ENCODE measurements around the gene PDGFRA. TPM values are rescaled to one million over a fixed set of nuclear protein-coding genes. Genes with fewer than 3 reads are reported as not detected.

The PDGFRA gene
- total and polyA plus RNA-seq, 5 donors, result 15.1 to 76.7 (median 71.8) TPM

DNA sequence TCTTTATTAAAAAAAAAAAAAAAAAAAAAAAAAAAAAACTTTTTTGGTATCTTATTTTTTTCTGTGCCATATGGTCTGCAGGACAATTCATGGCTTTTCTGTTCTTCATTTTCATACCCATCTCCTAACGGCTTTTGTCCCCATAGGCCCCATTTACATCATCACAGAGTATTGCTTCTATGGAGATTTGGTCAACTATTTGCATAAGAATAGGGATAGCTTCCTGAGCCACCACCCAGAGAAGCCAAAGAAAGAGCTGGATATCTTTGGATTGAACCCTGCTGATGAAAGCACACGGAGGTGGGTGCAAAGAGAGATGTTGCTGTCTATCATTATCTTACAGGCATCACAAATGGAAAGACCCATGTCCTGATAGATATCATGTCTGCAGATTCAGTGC, 49.1 kb downstream of the PDGFRA start:
- DNase-seq (no peak), ATAC-seq (no peak)
- H3K9me3 ChIP-seq (ENCODE audit: control insufficient read depth, low read length), result no peaks in the 10 kb centered on the region
- no peak overlapping the region for H3K27ac ChIP-seq (ENCODE audit: low read length)
- peaks cover 6% of the 10 kb centered on the region for H3K4me1 ChIP-seq (ENCODE audit: control insufficient read depth, insufficient read depth, low read length)
- 90% methylated on average over 2 of the region's 2 CpGs for WGBS
- intact Hi-C loops (cut with DNase I), result no loop called here
- no peak overlapping the region for H3K4me3 ChIP-seq (ENCODE audit: low read length)
- H3K27me3 ChIP-seq (ENCODE audit: control insufficient read depth, insufficient read depth), result no peaks in the 10 kb centered on the region

DNA sequence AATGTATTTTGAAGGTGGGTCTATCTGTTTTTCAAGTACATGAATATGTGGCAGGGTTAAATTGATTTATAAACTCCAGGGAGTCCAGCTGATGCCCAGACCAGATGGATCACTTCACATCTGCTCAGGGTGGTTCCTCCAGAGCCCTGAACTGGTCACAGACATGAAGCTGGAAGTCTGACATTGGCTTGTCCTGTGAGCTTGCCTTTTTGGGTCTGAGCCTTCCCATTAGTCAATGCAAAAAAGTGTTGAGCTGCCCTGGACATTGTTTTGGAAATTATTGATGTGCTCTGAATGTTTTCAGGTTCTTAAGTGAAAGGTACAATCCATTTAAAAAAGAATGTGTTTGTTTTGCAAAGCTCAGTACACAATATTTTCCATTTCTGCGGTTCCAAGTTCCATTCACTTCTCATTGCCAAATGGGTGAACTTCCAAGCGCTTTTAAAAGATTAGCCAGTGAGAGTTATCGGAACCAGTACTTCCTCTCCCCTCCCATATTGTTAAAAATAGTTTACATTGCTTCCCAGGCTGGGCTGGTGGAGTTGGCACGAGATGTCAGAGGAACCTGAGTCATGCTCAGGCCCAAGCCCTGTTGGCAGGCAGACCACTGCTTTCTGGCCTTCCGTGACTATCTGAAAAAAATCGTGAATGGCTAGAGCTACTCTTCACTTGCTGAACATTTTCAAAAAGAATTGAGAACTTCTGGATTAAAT, 52.1 kb downstream of the PDGFRA start:
- ATAC-seq, result peak; percentile 96 to 97

DNA sequence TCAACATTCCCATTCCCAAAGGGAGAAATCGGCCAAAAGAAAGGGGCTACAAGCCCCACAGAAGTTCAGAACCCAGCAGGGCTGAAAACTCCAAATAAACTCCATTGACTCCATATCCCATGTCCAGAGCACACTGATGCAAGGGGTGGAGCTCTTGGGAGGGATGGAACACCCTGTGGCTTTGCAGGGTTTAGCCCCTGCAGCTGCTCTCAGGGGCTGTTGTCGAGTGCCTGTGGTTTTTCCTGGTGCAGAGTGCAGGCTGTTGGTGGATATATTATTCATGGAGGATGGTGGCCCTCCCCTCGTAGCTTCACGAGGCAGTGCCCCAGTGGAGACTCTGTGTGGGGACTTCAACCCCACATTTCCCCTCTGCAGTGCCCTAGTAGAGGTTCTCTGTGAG, 53.7 kb downstream of the PDGFRA start:
- Histone ChIP-seq H3K4me3 (ENCODE audit: low read length) (no peak overlapping the region), H3K27ac (ENCODE audit: low read length) (no peak overlapping the region), H3K4me1 (ENCODE audit: control insufficient read depth, insufficient read depth, low read length) (peaks cover 1% of the 10 kb centered on the region), H3K27me3 (ENCODE audit: control insufficient read depth, insufficient read depth) (no peaks in the 10 kb centered on the region), H3K9me3 (ENCODE audit: control insufficient read depth, low read length) (no peaks in the 10 kb centered on the region)
- no peak for ATAC-seq
- 91% methylated on average over 4 of the region's 4 CpGs for WGBS
- intact Hi-C loops (cut with DNase I), result no loop called here
- DNase-seq, result no peak

More for the DNA sequence above, 52.1 kb downstream of the PDGFRA start:
- 7% methylated on average over 6 of the region's 6 CpGs for WGBS
- peak; percentile 90 to 94 (median 91) for DNase-seq
- Histone ChIP-seq H3K27me3 (ENCODE audit: control insufficient read depth, insufficient read depth) (no peaks in the 10 kb centered on the region), H3K4me1 (ENCODE audit: control insufficient read depth, insufficient read depth, low read length) (peaks cover 2% of the 10 kb centered on the region), H3K9me3 (ENCODE audit: control insufficient read depth, low read length) (no peaks in the 10 kb centered on the region), H3K27ac (ENCODE audit: low read length) (peak overlapping the region; percentile 88), H3K4me3 (ENCODE audit: low read length) (no peak overlapping the region)
- intact Hi-C loops (cut with DNase I), result no loop called here

DNA sequence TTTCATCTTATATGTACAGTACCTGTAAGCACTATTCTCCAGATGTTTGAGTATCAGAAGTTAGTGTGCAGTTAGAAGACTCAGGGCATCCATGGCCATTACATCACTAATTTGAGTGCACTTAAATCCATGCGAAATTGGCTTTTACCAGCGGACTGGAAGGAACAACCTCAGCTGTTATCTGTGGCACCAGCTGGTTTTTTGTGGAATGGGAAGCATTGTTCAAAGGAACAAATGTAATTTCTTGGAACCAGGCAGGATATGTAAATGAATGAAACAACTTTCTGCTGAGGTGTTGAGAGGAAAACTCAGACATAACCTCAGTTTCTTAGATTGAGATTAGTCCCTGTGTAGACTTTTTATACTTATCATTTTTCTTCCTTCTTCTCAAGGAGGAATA, 60.2 kb downstream of the PDGFRA start:
- H3K4me1 ChIP-seq (ENCODE audit: control insufficient read depth, insufficient read depth, low read length), result peaks cover 2% of the 10 kb centered on the region
- WGBS, result 77% methylated on average over 2 of the region's 2 CpGs
- no peaks in the 10 kb centered on the region for H3K9me3 ChIP-seq (ENCODE audit: control insufficient read depth, low read length)
- H3K27ac ChIP-seq (ENCODE audit: low read length), result no peak overlapping the region
- DNase-seq (no peak), ATAC-seq (peak in 1 of 2 donors; percentile 30)
- intact Hi-C loops (cut with DNase I), result no loop called here
- H3K27me3 ChIP-seq (ENCODE audit: control insufficient read depth, insufficient read depth), result no peaks in the 10 kb centered on the region
- no peak overlapping the region for H3K4me3 ChIP-seq (ENCODE audit: low read length)

DNA sequence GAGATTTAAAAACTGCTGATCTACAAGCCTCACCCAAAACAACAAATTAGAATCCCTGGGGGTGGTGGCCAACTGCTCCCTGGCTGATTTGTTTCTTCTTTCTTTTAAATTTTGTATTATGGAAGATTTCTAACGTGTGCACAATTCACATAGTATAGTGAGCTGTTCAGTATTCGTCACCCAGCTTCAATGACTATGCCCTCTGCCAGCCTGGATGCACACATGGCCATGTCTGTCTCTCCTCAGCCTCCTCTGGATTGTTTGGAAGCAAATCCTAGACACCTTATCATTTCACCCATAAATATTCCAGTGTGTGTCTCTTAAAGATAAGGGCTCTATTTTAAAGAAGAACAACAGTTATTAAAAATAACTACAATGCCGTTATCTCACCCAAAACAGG, 61.9 kb downstream of the PDGFRA start:
- Histone ChIP-seq H3K4me3 (ENCODE audit: low read length) (no peak overlapping the region), H3K9me3 (ENCODE audit: control insufficient read depth, low read length) (no peaks in the 10 kb centered on the region), H3K27ac (ENCODE audit: low read length) (no peak overlapping the region), H3K27me3 (ENCODE audit: control insufficient read depth, insufficient read depth) (no peaks in the 10 kb centered on the region), H3K4me1 (ENCODE audit: control insufficient read depth, insufficient read depth, low read length) (peaks cover 2% of the 10 kb centered on the region)
- 58% methylated on average over 3 of the region's 3 CpGs for WGBS
- ATAC-seq, result no peak
- intact Hi-C loops (cut with DNase I), result no loop called here
- DNase-seq, result no peak

DNA sequence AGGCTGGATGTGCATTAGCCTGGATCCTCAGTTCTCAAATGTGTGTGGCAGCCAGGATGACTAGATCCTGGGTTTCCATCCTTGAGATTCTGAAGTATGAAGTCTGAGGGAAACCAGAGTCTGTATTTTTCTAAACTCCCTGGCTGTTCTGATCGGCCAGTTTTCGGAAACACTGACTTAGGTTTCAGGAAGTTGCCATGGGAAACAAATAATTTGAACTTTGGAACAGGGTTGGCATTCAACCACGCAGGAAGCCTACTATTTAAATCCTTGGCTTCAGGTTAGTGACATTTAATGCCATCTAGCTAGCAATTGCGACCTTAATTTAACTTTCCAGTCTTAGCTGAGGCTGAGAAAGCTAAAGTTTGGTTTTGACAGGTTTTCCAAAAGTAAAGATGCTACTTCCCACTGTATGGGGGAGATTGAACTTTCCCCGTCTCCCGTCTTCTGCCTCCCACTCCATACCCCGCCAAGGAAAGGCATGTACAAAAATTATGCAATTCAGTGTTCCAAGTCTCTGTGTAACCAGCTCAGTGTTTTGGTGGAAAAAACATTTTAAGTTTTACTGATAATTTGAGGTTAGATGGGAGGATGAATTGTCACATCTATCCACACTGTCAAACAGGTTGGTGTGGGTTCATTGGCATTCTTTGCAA, 67.6 kb downstream of the PDGFRA start:
- Histone ChIP-seq H3K27ac (ENCODE audit: low read length) (no peak overlapping the region), H3K9me3 (ENCODE audit: control insufficient read depth, low read length) (peaks cover 2% of the 10 kb centered on the region), H3K4me1 (ENCODE audit: control insufficient read depth, insufficient read depth, low read length) (peaks cover 2% of the 10 kb centered on the region), H3K27me3 (ENCODE audit: control insufficient read depth, insufficient read depth) (no peaks in the 10 kb centered on the region), H3K4me3 (ENCODE audit: low read length) (no peak overlapping the region)
- ATAC-seq, result peak; percentile 33 to 83
- intact Hi-C loops (cut with DNase I), result no loop called here
- no peak for DNase-seq
- 56% methylated on average over 7 of the region's 7 CpGs for WGBS

DNA sequence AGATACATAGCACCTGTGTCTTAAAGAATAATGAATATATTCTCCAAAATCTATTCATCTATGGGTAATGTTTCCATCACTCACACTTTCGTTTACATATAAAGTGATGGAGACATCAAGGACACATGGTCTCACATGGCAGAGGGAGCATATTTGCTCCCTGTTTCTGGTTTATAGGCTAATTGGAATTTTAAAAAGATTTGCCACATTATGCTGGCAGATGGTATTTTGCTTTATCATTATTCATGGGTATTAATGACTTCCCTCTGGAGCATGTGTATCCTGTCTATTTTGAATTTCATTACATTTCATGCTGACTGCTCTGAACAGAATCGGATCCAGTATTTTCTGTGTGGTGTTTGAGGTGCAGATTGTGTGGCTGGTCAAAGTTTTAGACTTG, 79.0 kb downstream of the PDGFRA start:
- no peak for ATAC-seq
- Histone ChIP-seq H3K9me3 (ENCODE audit: control insufficient read depth, low read length) (no peaks in the 10 kb centered on the region), H3K4me1 (ENCODE audit: control insufficient read depth, insufficient read depth, low read length) (no peaks in the 10 kb centered on the region), H3K27me3 (ENCODE audit: control insufficient read depth, insufficient read depth) (no peaks in the 10 kb centered on the region), H3K27ac (ENCODE audit: low read length) (no peak overlapping the region), H3K4me3 (ENCODE audit: low read length) (no peak overlapping the region)
- no peak for DNase-seq
- 70% methylated on average over 2 of the region's 2 CpGs for WGBS
- intact Hi-C loops (cut with DNase I), result no loop called here

DNA sequence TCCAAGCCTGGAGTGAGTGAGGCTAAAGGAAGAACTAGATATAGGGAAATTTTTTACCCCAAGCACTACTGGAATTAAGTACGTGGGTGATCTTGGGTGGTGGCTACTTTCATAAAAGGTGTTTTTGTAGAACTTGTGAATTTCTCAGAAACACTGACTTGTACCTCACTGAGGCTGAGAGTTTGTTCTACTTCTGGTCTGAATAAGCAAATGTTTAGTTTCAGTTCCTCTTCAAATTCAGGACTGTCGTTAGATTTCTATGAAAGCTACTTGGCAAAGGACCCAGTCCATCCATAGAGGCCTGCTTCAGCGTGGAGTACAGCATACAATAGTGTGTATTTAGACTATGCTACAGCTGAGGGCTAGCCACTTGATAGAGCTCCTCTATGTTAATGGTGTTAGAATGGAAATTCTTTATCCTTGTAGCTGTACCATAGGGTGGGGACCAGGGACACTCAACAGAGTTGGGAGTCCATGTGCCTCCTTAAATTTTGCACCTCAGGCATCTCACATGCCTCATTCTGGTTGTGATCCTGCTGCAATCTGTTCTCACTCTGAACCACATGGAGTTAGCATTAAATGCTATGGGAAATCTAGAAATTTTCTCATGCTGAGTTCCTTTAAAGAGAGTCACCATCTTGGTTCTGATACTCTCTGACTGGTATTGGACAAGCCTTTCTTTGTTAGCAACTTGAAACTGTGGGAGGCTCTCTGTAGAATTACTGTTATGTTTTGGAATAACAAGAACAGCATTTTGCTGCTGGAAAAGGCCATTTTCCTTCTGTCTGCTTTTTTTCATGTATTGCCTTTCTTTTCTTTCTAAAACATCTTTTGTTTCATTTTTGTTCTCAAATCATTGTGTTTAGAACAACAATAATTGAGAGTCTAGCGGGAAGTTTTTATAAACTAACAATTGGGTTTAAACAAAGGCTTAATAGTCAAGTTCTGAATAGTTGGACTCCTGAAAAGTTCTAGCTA, 86.8 kb downstream of the PDGFRA start:
- intact Hi-C loops (cut with DNase I), result no loop called here
- Histone ChIP-seq H3K27ac (ENCODE audit: low read length) (no peak overlapping the region), H3K4me3 (ENCODE audit: low read length) (no peak overlapping the region), H3K9me3 (ENCODE audit: control insufficient read depth, low read length) (no peaks in the 10 kb centered on the region), H3K4me1 (ENCODE audit: control insufficient read depth, insufficient read depth, low read length) (no peaks in the 10 kb centered on the region), H3K27me3 (ENCODE audit: control insufficient read depth, insufficient read depth) (no peaks in the 10 kb centered on the region)
- no peak for DNase-seq
- WGBS, result 67% methylated on average over 4 of the region's 4 CpGs
- no peak for ATAC-seq

DNA sequence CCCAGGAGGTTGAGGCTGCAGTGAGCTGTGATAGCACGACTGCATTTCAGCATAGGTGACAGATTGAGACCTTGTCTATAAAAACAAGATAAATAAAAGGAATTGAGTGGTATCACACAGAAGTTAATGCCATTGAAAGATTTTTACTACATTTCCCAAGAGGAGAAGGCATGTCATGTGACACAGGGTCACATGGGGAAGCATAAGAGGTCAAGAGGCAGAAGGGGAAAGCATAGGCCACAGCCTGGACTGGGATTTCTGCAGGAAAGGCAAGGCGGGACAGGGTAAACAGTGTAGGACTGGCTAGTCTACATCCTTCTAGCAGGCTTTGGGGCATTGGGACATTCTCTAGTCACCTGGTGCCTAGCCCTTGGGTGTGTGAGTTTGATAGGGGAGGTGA, 88.6 kb downstream of the PDGFRA start:
- Histone ChIP-seq H3K4me3 (ENCODE audit: low read length) (no peak overlapping the region), H3K27ac (ENCODE audit: low read length) (no peak overlapping the region), H3K9me3 (ENCODE audit: control insufficient read depth, low read length) (no peaks in the 10 kb centered on the region), H3K27me3 (ENCODE audit: control insufficient read depth, insufficient read depth) (no peaks in the 10 kb centered on the region), H3K4me1 (ENCODE audit: control insufficient read depth, insufficient read depth, low read length) (no peaks in the 10 kb centered on the region)
- intact Hi-C loops (cut with DNase I), result no loop called here
- WGBS, result 89% methylated on average over 2 of the region's 2 CpGs
- ATAC-seq (no peak), DNase-seq (no peak)

DNA sequence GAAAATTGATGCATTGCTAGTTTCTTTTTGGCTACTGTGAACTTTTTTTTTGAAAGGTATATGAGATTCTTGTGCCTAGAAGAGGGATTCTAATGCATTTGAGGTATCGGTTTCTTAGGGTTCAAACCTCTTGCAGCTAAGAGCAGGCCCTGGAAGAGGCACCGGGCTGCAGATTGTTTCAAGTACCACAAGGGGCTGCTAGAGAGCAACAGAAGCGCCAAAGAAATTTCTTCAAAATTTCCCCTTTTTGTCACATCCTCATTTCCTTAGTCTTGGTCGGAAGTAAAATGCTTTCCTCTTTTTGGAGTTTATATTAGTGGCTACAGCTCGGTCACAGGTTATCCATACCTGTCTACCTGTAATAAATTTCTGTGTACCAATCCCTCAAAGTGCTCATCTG, 89.8 kb downstream of the PDGFRA start:
- ATAC-seq, result no peak
- H3K9me3 ChIP-seq (ENCODE audit: control insufficient read depth, low read length), result no peaks in the 10 kb centered on the region
- H3K27me3 ChIP-seq (ENCODE audit: control insufficient read depth, insufficient read depth), result no peaks in the 10 kb centered on the region
- WGBS, result 32% methylated on average over 5 of the region's 5 CpGs
- peak in 1 of 3 donors; percentile 34 for DNase-seq
- H3K27ac ChIP-seq (ENCODE audit: low read length), result no peak overlapping the region
- H3K4me3 ChIP-seq (ENCODE audit: low read length), result no peak overlapping the region
- intact Hi-C loops (cut with DNase I), result no loop called here
- no peaks in the 10 kb centered on the region for H3K4me1 ChIP-seq (ENCODE audit: control insufficient read depth, insufficient read depth, low read length)
